CD8-positive, alpha-beta memory T cell (primary cell): Measurements from ENCODE around the gene METTL1. TPM values are rescaled to one million over a fixed set of nuclear protein-coding genes. Genes with fewer than 3 reads are reported as not detected.

Experiments used
- polyA plus RNA-seq: library from polyadenylated mRNA; unstranded; fragments of 300-500 nt; fragmentation: Illumina TruSeq; gene quantifications from one replicate; pipeline ENCODE4 v1.2.3, GENCODE V29; 2021
- total RNA-seq, 2 experiments: library from RNA; stranded (reverse); gene quantifications; one replicate each; pipeline ENCODE4 v1.2.3, GENCODE V29; 2021

METTL1 gene
- total and polyA plus RNA-seq, 3 experiments from 2014 or later = 18.6 to 74.2 (median 69.8) TPM

Other genes with a start within 250 kb of the METTL1 start
- 10 to 100 TPM; 49.0 to 54.7 TPM for gene MBD6, start 249.3 kb downstream of the METTL1 start, total RNA-seq
- gene MBD6, start 249.3 kb downstream of the METTL1 start, polyA plus RNA-seq = 4.2 TPM
- 10 to 100 TPM; 98.7 to 99.3 TPM for gene DCTN2, start 224.9 kb downstream of the METTL1 start, total RNA-seq
- 80.8 TPM for gene DCTN2, start 224.9 kb downstream of the METTL1 start, polyA plus RNA-seq
- gene KIF5A, start 222.1 kb downstream of the METTL1 start, total RNA-seq = 1 to 10 TPM; 1.8 to 2.1 TPM
- gene KIF5A, start 222.1 kb downstream of the METTL1 start, polyA plus RNA-seq = 0.12 TPM
- gene PIP4K2C, start 180.9 kb downstream of the METTL1 start, total RNA-seq = 10 to 100 TPM; 24.7 to 29.7 TPM
- gene PIP4K2C, start 180.9 kb downstream of the METTL1 start, polyA plus RNA-seq = 40.6 TPM
- gene DTX3, start 167.3 kb downstream of the METTL1 start, total RNA-seq = 10 to 100 TPM; 16.7 to 18.3 TPM
- 7.2 TPM for gene DTX3, start 167.3 kb downstream of the METTL1 start, polyA plus RNA-seq
- gene ARHGEF25, start 160.7 kb downstream of the METTL1 start, total RNA-seq = 1 to 10 TPM; 1.4 to 1.9 TPM
- not detected for gene ARHGEF25, start 160.7 kb downstream of the METTL1 start, polyA plus RNA-seq
- gene B4GALNT1, start 138.9 kb downstream of the METTL1 start, total RNA-seq = 1 to 10 TPM; 2.9 to 4.1 TPM
- not detected for gene B4GALNT1, start 138.9 kb downstream of the METTL1 start, polyA plus RNA-seq
- 100 to 1,000 TPM in 1 of 2 experiments, 10 to 100 TPM in 1; 96.8 to 103 TPM for gene OS9, start 78.0 kb downstream of the METTL1 start, total RNA-seq
- gene OS9, start 78.0 kb downstream of the METTL1 start, polyA plus RNA-seq = 86.9 TPM
- 10 to 100 TPM; 29.9 to 31.7 TPM for gene AGAP2, start 33.4 kb downstream of the METTL1 start, total RNA-seq
- 6.4 TPM for gene AGAP2, start 33.4 kb downstream of the METTL1 start, polyA plus RNA-seq
- 10 to 100 TPM; 12.0 to 13.0 TPM for gene TSPAN31, start 27.1 kb downstream of the METTL1 start, total RNA-seq
- 46.9 TPM for gene TSPAN31, start 27.1 kb downstream of the METTL1 start, polyA plus RNA-seq
- 100 to 1,000 TPM; 268 to 304 TPM for gene CDK4, start 19.8 kb downstream of the METTL1 start, total RNA-seq
- 76.0 TPM for gene CDK4, start 19.8 kb downstream of the METTL1 start, polyA plus RNA-seq
- 10 to 100 TPM; 26.3 to 27.2 TPM for gene MARCHF9, start 17.0 kb downstream of the METTL1 start, total RNA-seq
- 5.7 TPM for gene MARCHF9, start 17.0 kb downstream of the METTL1 start, polyA plus RNA-seq
- gene CYP27B1, start 5.0 kb downstream of the METTL1 start, total RNA-seq = 1 to 10 TPM; 7.2 to 7.4 TPM
- gene CYP27B1, start 5.0 kb downstream of the METTL1 start, polyA plus RNA-seq = 0.52 TPM
- gene EEF1AKMT3, start 509 bp upstream of the METTL1 start, total RNA-seq = 1 to 10 TPM; 3.5 to 3.9 TPM
- gene EEF1AKMT3, start 509 bp upstream of the METTL1 start, polyA plus RNA-seq = 3.3 TPM
- gene TSFM, start 10.7 kb upstream of the METTL1 start, total RNA-seq = 10 to 100 TPM; 64.0 to 69.0 TPM
- 32.6 TPM for gene TSFM, start 10.7 kb upstream of the METTL1 start, polyA plus RNA-seq
- gene AVIL, start 46.6 kb upstream of the METTL1 start, total RNA-seq = 1 to 10 TPM; 2.3 to 2.5 TPM
- gene AVIL, start 46.6 kb upstream of the METTL1 start, polyA plus RNA-seq = 0.40 TPM
- gene CTDSP2, start 74.6 kb upstream of the METTL1 start, total RNA-seq = 10 to 100 TPM; 72.8 to 76.4 TPM
- gene CTDSP2, start 74.6 kb upstream of the METTL1 start, polyA plus RNA-seq = 55.0 TPM
- 10 to 100 TPM; 10.1 to 11.8 TPM for gene ATP23, start 169.5 kb upstream of the METTL1 start, total RNA-seq
- 22.0 TPM for gene ATP23, start 169.5 kb upstream of the METTL1 start, polyA plus RNA-seq